Tibial artery (tissue), 4 donors: Measurements from ENCODE around the gene MST1.
A peak's percentile ranks its signal among the peaks of the same experiment; 100 is the strongest.

Experiments used
- DNase-seq, 2 donors: peaks; one replicate each; pipeline ENCODE4 v3.0.0-alpha.2; 2019
- H3K27ac ChIP-seq, 2 donors: fragments of 200-600 bp; sonication (generic) in 1 of 2; 1 replicate in 1 of 2; 2 replicates in 1 of 2; pipeline ENCODE4 v1.5.1; 2018 to 2019; ENCODE audit warnings: mild to moderate bottlenecking in 1 of 2
- H3K27me3 ChIP-seq, 2 donors: fragments of 200-600 bp; sonication (generic) in 1 of 2; one replicate each; pipeline versions ENCODE4 v1.5.1 to v1.6.0; 2016 to 2019
- H3K36me3 ChIP-seq, 3 donors: fragments of 200-600 bp; sonication (generic) in 2 of 3; one replicate each; pipeline ENCODE4 v1.5.1; 2016 to 2019; ENCODE audit warnings: mild to moderate bottlenecking in 2 of 3
- H3K4me1 ChIP-seq, 4 donors: fragments of 200-600 bp; sonication (generic) in 2 of 4; 1 replicate in 3 of 4; 2 replicates in 1 of 4; pipeline ENCODE4 v1.5.1; 2016 to 2019
- H3K4me3 ChIP-seq, 2 donors: fragments of 200-600 bp; sonication (generic) in 1 of 2; 1 replicate in 1 of 2; 2 replicates in 1 of 2; pipeline ENCODE4 v1.5.1; 2018 to 2019; ENCODE audit warnings: mild to moderate bottlenecking in 2 of 2
- H3K9me3 ChIP-seq, 3 donors: fragments of 200-600 bp; sonication (generic) in 1 of 3; one replicate each; pipeline ENCODE4 v1.5.1; 2016 to 2019
- intact Hi-C: fragments of 100-400 bp; cut with DNase I; formaldehyde crosslinking; loops from one replicate; pipeline ENCODE4 v1.15.0; 2023; ENCODE audit warnings: low total_unique reads
- TF ChIP-seq, protein P1 (sequence below), 2 experiments: fragments of 200-600 bp in 1 of 2; fragments of 450-650 bp in 1 of 2; IDR thresholded peaks; one replicate each; pipeline ENCODE4 v1.5.1; 2017 to 2019; ENCODE audit warnings: antibody characterized with exemption in 2 of 2, mild to moderate bottlenecking in 1 of 2, moderate library complexity in 1 of 2

MST1 gene

DNA sequence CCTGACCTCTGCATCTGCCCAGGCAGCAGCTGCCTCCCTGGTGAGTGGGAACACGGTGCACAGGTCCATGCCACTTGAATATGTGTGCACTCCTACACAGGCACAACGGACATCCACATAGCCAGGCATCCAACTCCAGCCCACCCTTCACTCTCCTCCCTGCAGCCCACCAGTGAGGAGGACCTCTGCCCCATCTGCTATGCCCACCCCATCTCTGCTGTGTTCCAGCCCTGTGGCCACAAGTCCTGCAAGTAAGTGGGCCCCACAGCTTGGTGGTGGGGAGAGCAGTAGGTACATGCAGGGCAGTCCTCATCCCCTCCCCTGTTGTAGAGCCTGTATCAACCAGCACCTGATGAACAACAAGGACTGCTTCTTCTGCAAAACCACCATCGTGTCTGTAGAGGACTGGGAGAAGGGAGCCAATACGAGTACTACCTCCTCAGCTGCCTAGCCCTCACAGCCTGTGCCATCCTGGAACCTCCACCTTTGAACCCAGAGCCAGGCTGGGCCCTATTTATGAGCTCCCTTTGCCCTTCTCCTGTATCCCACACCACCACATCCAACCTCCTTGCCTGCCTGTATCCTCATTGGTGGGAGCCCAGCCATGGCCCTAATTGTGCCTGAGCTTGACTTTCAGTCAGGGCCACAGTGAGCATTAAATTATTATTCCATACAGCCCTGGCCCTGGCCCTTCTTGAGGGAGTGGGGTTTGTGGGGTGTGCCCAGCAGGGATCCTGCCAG lies 31.8 kb upstream of the MST1 start:
- H3K9me3 ChIP-seq, result no peaks in the 10 kb centered on the region
- no peaks in the 10 kb centered on the region for H3K27me3 ChIP-seq
- intact Hi-C loops, result loop anchor here (10.0 kb wide), 1 partner anchor 64 kb away; the partner anchor contains the start of gene IP6K1
- TF ChIP-seq, protein P1, sequence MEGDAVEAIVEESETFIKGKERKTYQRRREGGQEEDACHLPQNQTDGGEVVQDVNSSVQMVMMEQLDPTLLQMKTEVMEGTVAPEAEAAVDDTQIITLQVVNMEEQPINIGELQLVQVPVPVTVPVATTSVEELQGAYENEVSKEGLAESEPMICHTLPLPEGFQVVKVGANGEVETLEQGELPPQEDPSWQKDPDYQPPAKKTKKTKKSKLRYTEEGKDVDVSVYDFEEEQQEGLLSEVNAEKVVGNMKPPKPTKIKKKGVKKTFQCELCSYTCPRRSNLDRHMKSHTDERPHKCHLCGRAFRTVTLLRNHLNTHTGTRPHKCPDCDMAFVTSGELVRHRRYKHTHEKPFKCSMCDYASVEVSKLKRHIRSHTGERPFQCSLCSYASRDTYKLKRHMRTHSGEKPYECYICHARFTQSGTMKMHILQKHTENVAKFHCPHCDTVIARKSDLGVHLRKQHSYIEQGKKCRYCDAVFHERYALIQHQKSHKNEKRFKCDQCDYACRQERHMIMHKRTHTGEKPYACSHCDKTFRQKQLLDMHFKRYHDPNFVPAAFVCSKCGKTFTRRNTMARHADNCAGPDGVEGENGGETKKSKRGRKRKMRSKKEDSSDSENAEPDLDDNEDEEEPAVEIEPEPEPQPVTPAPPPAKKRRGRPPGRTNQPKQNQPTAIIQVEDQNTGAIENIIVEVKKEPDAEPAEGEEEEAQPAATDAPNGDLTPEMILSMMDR (IDR thresholded peaks at IDR 0.05), result no peak
- no peak overlapping the region for H3K27ac ChIP-seq
- peak in 1 of 2 donors; percentile 54 for DNase-seq
- H3K36me3 ChIP-seq, result peaks cover 0 to 44% (median 31%) of the 10 kb centered on the region in 3 donors
- H3K4me1 ChIP-seq, result peaks cover 0 to 45% (median 37%) of the 10 kb centered on the region in 4 donors
- no peak overlapping the region for H3K4me3 ChIP-seq

DNA sequence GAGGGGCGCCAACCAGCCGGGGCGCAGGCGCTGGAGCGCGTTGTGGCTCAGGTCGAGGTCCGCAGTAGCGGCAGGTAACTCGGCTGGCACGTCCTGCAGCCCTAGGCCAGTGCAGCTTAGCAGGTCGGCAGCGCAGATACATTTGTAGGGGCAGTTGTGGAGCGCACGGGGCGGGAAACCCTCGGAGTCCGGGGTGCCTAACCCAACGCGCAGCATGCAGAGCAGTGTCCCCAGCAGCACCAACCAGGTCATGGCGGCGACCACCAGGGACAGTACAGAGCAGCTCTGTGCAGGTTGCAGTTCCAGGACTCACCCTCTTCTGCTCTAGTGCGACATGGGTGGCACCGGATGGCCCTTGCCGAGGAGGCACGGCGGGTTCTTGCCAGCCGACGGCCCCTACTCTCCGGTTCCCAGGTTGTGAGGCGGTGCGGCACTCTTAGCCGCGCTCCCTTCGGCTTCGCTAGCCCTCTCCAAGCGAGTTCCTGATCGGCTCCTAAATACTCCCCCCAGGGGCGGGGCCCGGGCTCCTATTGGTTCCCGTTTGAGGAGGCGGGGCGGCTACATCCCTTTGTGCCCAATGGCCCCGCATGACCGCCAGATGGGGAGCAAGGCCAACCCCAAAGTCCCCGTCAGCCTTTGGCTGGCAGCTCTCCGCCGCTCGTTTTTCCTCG lies 30.1 kb upstream of the MST1 start, which contains the start of gene AMIGO3:
Gene AMIGO3 (minus strand): TSS at position 471 of the 671 bp plus-strand sequence. CDS start 219 bp downstream, at position 252.
- no peaks in the 10 kb centered on the region for H3K9me3 ChIP-seq
- TF ChIP-seq, protein P1 (IDR thresholded peaks at IDR 0.05), result peak; percentile 60 to 83
- H3K27ac ChIP-seq, result peak within 1 kb of the TSS; percentile 50 to 59
- peak within 1 kb of the TSS; percentile 53 to 64 for H3K4me3 ChIP-seq
- intact Hi-C loops, result no loop called here
- peaks cover 0 to 48% (median 33%) of the 10 kb centered on the region in 3 donors for H3K36me3 ChIP-seq
- peak; percentile 97 to 98 for DNase-seq
- no peaks in the 10 kb centered on the region for H3K27me3 ChIP-seq
- peaks cover 0 to 38% (median 31%) of the 10 kb centered on the region in 4 donors for H3K4me1 ChIP-seq

DNA sequence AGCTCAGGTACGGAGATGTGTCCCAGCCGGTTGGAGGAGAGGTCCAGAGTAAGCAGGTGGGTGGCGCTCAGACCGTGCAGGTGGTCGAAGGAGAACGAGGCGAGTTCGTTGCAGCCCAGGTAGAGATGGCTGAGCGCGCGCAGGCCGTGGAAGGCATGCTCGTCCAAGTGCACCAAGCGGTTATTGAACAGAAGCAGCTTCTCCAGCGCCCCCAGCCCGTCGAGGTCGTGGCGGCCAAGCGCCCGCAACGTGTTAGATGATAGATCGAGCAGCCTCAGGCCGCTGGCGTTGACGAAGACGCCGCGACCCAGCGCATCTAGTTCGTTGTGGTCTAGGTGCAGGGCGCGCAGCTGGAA lies 29.6 kb upstream of the MST1 start:
- Histone ChIP-seq H3K9me3 (no peaks in the 10 kb centered on the region), H3K27ac (no peak overlapping the region), H3K4me1 (peaks cover 0 to 35% (median 29%) of the 10 kb centered on the region in 4 donors), H3K4me3 (peak overlapping the region; percentile 53 to 64), H3K36me3 (peaks cover 0 to 53% (median 33%) of the 10 kb centered on the region in 3 donors), H3K27me3 (no peaks in the 10 kb centered on the region)
- DNase-seq, result no peak
- intact Hi-C loops, result no loop called here
- TF ChIP-seq, protein P1 (IDR thresholded peaks at IDR 0.05), result no peak

DNA sequence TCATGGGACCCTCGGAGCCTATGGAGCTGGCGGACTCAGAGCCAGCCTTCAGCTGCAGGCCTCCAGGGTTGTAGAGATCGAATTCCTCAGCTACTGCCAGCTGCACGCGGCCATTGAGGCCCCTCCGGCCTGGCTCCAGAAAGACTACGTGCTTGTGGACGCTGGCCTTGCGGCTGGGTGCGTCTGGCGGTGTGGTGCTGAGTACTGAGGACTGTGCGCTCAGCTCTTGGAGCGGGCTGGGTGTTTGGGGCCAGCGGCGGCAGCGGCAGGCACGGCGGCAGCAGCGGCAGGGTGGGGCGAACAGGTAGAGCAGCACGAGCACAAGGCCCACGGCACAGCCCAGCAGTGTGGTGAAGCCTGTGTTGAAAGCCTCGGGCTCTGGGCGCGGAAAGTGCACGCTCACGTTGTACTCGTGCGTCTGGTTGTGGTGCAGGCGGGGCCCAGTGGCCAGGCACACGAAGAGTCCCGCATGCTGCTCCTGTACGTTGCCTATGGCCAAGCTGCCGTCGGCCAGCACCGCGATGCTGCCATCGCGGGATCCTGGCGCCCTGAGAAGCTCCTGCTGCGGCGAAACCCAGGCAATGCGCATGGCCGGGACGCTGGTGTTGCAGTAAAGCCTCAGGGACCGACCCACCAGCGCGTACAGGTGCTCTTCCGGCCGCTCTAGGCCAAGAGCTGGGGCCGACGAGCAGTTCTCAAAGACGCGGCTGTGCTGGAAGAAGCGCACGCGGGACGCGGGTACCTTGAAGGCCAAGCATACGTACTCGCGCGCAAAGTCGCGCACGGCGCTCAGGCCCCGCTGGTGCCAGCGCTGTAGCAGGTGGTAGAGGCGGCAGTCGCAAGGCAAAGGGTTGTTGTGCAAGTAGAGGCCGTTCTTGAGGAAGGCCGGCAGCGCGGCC lies 28.9 kb upstream of the MST1 start:
- Histone ChIP-seq H3K9me3 (no peaks in the 10 kb centered on the region), H3K27me3 (no peaks in the 10 kb centered on the region), H3K27ac (no peak overlapping the region), H3K4me1 (peaks cover 0 to 33% (median 27%) of the 10 kb centered on the region in 4 donors), H3K4me3 (no peak overlapping the region), H3K36me3 (peaks cover 0 to 59% (median 33%) of the 10 kb centered on the region in 3 donors)
- intact Hi-C loops, result no loop called here
- peak in 1 of 2 donors; percentile 64 for DNase-seq
- TF ChIP-seq, protein P1 (IDR thresholded peaks at IDR 0.05), result no peak
